HG02588 (cell line): ENCODE data around the gene C4B.
"Not testable (repeated sequence)": the region's sequence is repeated elsewhere in the genome, so short reads cannot be mapped to it uniquely, and the experiment has no call there.

ENCODE experiments used
- ATAC-seq: cut with Tn5 transposase; IDR thresholded peaks from one replicate; pipeline ENCODE4 v1.9.1; 2021; ENCODE audit warnings: mild to moderate bottlenecking, moderate library complexity; ENCODE audit not compliant: unreplicated experiment

Gene C4B

GRCh38 chr6:31980998-31981397 lies 33.6 kb upstream of the C4B start:
- ATAC-seq: not testable (repeated sequence)

- ATAC-seq: not testable (repeated sequence)
These were observed 32.9 kb upstream of the C4B start, which contains the start of gene C4A for GRCh38 chr6:31981744-31982143. TSS of gene C4A (plus strand) at chr6:31982057. CDS start at chr6:31982108, 51 bp downstream.

GRCh38 chr6:31989363-31989762 lies 25.2 kb upstream of the C4B start:
- ATAC-seq: not testable (repeated sequence)

- not testable (repeated sequence) for ATAC-seq
These were observed 20.2 kb upstream of the C4B start for GRCh38 chr6:31994421-31994820.

GRCh38 chr6:31996385-31996784 lies 18.2 kb upstream of the C4B start:
- ATAC-seq: not testable (repeated sequence)

- not testable (repeated sequence) for ATAC-seq
These were observed 11.9 kb upstream of the C4B start for GRCh38 chr6:32002546-32003268.

GRCh38 chr6:32003301-32003700 lies 11.3 kb upstream of the C4B start:
- not testable (repeated sequence) for ATAC-seq

GRCh38 chr6:32004393-32004792 lies 10.2 kb upstream of the C4B start:
- ATAC-seq: not testable (repeated sequence)

- not testable (repeated sequence) for ATAC-seq
These were observed 9.6 kb upstream of the C4B start for GRCh38 chr6:32004864-32005537.

- not testable (repeated sequence) for ATAC-seq
These were observed 9.1 kb upstream of the C4B start for GRCh38 chr6:32005538-32005880.

- ATAC-seq: not testable (repeated sequence)
These were observed 8.5 kb upstream of the C4B start for GRCh38 chr6:32005991-32006529.

GRCh38 chr6:32007086-32007485 lies 7.5 kb upstream of the C4B start:
- ATAC-seq: not testable (repeated sequence)

- ATAC-seq: not testable (repeated sequence)
These were observed 6.6 kb upstream of the C4B start for GRCh38 chr6:32008037-32008436.

- not testable (repeated sequence) for ATAC-seq
These were observed 6.0 kb upstream of the C4B start for GRCh38 chr6:32008616-32009015.

- ATAC-seq: not testable (repeated sequence)
These were observed 5.1 kb upstream of the C4B start for GRCh38 chr6:32009537-32009936.

GRCh38 chr6:32010856-32011530 lies 3.6 kb upstream of the C4B start:
- not testable (repeated sequence) for ATAC-seq

GRCh38 chr6:32012941-32013617 lies 1.5 kb upstream of the C4B start:
- not testable (repeated sequence) for ATAC-seq

GRCh38 chr6:32013738-32014137 lies 857 bp upstream of the C4B start:
- ATAC-seq: not testable (repeated sequence)

GRCh38 chr6:32022100-32022499 lies 7.5 kb downstream of the C4B start:
- ATAC-seq: not testable (repeated sequence)

- ATAC-seq: not testable (repeated sequence)
These were observed 14.0 kb downstream of the C4B start for GRCh38 chr6:32028631-32029030.

GRCh38 chr6:32029553-32029952 lies 15.0 kb downstream of the C4B start:
- not testable (repeated sequence) for ATAC-seq
